Left ventricle myocardium inferior (tissue), 1 donor: ENCODE results near the gene TAMALIN. TPM values are rescaled to one million over a fixed set of nuclear protein-coding genes. Genes with fewer than 3 reads are reported as not detected.

Experiments
- DNase-seq: peaks from one replicate; pipeline ENCODE4 v3.0.0-alpha.2; 2020
- H3K27ac ChIP-seq: fragments of 200-600 bp; replicated peaks from 2 replicates; pipeline ENCODE4 v1.8.0; 2021
- H3K27me3 ChIP-seq: fragments of 200-600 bp; 2 replicates; pipeline ENCODE4 v1.8.0; 2021; ENCODE audit warnings: low read depth
- H3K36me3 ChIP-seq: fragments of 200-600 bp; 2 replicates; pipeline ENCODE4 v1.8.0; 2021
- H3K4me1 ChIP-seq: fragments of 200-600 bp; 2 replicates; pipeline ENCODE4 v1.8.0; 2021
- H3K4me3 ChIP-seq: fragments of 200-600 bp; 2 replicates; pipeline ENCODE4 v1.8.0; 2021; ENCODE audit warnings: mild to moderate bottlenecking, moderate library complexity
- H3K9me3 ChIP-seq: fragments of 200-600 bp; replicated peaks from 2 replicates; pipeline ENCODE4 v1.8.0; 2021
- CTCF ChIP-seq: fragments of 200-600 bp; IDR thresholded peaks from 2 replicates; pipeline ENCODE4 v1.8.0; 2021; ENCODE audit warnings: antibody characterized with exemption, mild to moderate bottlenecking, borderline replicate concordance
- intact Hi-C: fragments of 100-400 bp; cut with micrococcal nuclease; formaldehyde crosslinking; loops from one replicate; pipeline ENCODE4 v1.11.0; 2022
- total RNA-seq: library from RNA; stranded (reverse); fragmentation: NEBNext Ultra II Directional; extraction: Animal tissue kit (Norgen Biotek cat#: 25700); gene quantifications from one replicate; pipeline ENCODE4 v1.2.1, GENCODE V29; 2021
- donor health status: DM: no; HTN: yes; CAD: no; lungs with severe emphysema.

Gene TAMALIN
- total RNA-seq, 1 donor from 2014 or later: 20.0 TPM

GRCh38 chr12:52014567-52015530 is 8.1 kb downstream of the TAMALIN start:
- H3K4me3 ChIP-seq: no peak overlapping the region
- no peak overlapping the region for H3K27ac ChIP-seq
- no peak for TF ChIP-seq CTCF
- H3K36me3 ChIP-seq: peaks cover 31% of the 10 kb centered on the region
- intact Hi-C loops: no loop called here
- H3K27me3 ChIP-seq: no peaks in the 10 kb centered on the region
- no peaks in the 10 kb centered on the region for H3K9me3 ChIP-seq
- no peak for DNase-seq
- peaks cover 22% of the 10 kb centered on the region for H3K4me1 ChIP-seq

DNA sequence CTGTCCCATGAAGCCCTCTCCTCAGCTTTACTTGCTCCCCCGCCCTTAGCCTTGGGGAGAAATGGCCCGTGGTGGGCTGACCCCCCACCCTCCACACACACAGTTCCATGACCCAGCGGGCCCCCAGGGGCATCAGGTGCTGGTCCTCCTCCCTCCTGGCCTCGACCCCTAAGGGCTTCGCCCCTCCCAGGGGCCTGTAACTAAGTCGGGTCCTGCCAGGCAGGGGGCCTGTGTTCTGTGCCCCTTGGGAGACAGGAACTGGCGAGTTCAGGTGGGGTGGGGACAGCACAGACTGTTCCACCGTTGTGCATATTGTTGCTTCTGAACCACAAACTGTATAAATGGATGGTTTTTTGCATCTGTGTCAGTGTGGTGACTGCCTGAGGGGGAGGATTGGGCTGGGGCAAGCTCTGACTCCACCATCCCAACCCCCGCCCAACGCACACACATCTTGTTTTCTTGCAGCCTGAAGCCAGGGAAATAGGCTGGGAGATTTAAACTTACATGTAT is 8.8 kb downstream of the TAMALIN start:
- peaks cover 31% of the 10 kb centered on the region for H3K36me3 ChIP-seq
- H3K9me3 ChIP-seq: no peaks in the 10 kb centered on the region
- intact Hi-C loops: no loop called here
- no peaks in the 10 kb centered on the region for H3K27me3 ChIP-seq
- no peak overlapping the region for H3K4me3 ChIP-seq
- DNase-seq: no peak
- peaks cover 17% of the 10 kb centered on the region for H3K4me1 ChIP-seq
- no peak overlapping the region for H3K27ac ChIP-seq
- no peak for TF ChIP-seq CTCF

GRCh38 chr12:52018433-52019112 is 11.8 kb downstream of the TAMALIN start:
- intact Hi-C loops: no loop called here
- TF ChIP-seq CTCF: no peak
- no peaks in the 10 kb centered on the region for H3K9me3 ChIP-seq
- H3K4me1 ChIP-seq: peaks cover 16% of the 10 kb centered on the region
- no peaks in the 10 kb centered on the region for H3K27me3 ChIP-seq
- no peak for DNase-seq
- no peak overlapping the region for H3K4me3 ChIP-seq
- H3K36me3 ChIP-seq: peaks cover 11% of the 10 kb centered on the region
- no peak overlapping the region for H3K27ac ChIP-seq

DNA sequence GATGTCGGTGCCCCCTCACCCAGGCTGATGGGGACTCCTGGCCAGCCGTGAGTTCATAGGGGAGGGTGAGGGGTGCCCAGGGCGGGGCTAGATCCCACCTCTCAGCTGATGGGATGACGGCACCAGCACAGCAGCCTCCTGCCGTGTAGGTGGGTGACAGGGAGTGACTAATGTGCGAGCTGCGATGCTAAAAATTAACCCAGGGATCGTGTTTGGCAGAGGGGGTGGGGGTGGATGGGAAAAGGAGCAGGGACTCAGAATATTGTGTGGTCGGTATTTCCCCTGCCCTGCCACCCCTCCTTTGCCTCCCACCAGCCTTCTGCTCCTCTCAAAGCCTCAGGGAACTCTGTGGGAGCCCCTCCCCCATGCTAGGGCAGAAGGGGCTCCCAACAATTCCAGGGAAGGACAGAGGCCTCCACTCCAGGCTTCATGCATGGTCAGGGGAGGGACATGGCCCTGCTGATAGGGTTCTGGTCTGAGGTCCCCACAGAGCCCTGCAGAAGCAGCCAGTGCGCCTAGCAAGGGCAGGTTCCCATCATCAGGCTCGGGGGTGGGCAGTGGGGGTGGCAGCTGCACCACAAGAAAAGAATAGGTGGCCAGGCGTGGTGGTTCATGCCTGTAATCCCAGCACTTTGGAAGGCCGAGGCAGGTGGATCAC is 12.5 kb downstream of the TAMALIN start:
- no peak for TF ChIP-seq CTCF
- Histone ChIP-seq H3K9me3 (no peaks in the 10 kb centered on the region), H3K4me1 (peaks cover 21% of the 10 kb centered on the region), H3K36me3 (peaks cover 4% of the 10 kb centered on the region), H3K27ac (no peak overlapping the region), H3K4me3 (no peak overlapping the region), H3K27me3 (no peaks in the 10 kb centered on the region)
- DNase-seq: no peak
- intact Hi-C loops: no loop called here
